ENCODE data around the gene ZNF530.

ZNF530 gene

GRCh38 chr19:57560049-57560491 lies 39.6 kb upstream of the ZNF530 start:
- no peak for TF ChIP-seq CTCF (conservative IDR thresholded peaks at IDR 0.05; ENCODE audit: low read depth)
- peak overlapping the region; percentile 66 for H3K27ac ChIP-seq
- ChIA-PET CTCF (no interaction called here), POLR2A (ENCODE audit: low non-redundant PET) (no interaction called here)
- peak; percentile 64 for DNase-seq (ENCODE audit: low spot score)

- ChIA-PET CTCF (interaction anchor here (0.6 kb wide), 1 partner anchor 308 kb away, joined by 3 read pairs; no protein-coding TSS in a partner anchor), POLR2A (ENCODE audit: low non-redundant PET) (no interaction called here)
- TF ChIP-seq CTCF (conservative IDR thresholded peaks at IDR 0.05; ENCODE audit: low read depth) = no peak
- no peak overlapping the region for H3K27ac ChIP-seq
- no peak for DNase-seq (ENCODE audit: low spot score)
Measured at GRCh38 chr19:57563547-57563946, 36.1 kb upstream of the ZNF530 start.

- POLR2A ChIA-PET (ENCODE audit: low non-redundant PET) = interaction anchor here (0.6 kb wide), 1 partner anchor 566 kb away, joined by 4 read pairs; no protein-coding TSS in a partner anchor
- DNase-seq (ENCODE audit: low spot score) = no peak
Measured at GRCh38 chr19:57566396-57567265, 33.1 kb upstream of the ZNF530 start.

GRCh38 chr19:57570707-57571106 lies 29.0 kb upstream of the ZNF530 start:
- TF ChIP-seq CTCF (conservative IDR thresholded peaks at IDR 0.05; ENCODE audit: low read depth) = no peak
- ChIA-PET POLR2A (ENCODE audit: low non-redundant PET) (no interaction called here), CTCF (no interaction called here)
- no peak overlapping the region for H3K27ac ChIP-seq
- DNase-seq (ENCODE audit: low spot score) = no peak

More at GRCh38 chr19:57566396-57567265, 33.1 kb upstream of the ZNF530 start:
- TF ChIP-seq CTCF (conservative IDR thresholded peaks at IDR 0.05; ENCODE audit: low read depth) = no peak
- CTCF ChIA-PET = interaction anchor here (0.5 kb wide), 1 partner anchor 1608 kb away, joined by 3 read pairs; no protein-coding TSS in a partner anchor
- no peak overlapping the region for H3K27ac ChIP-seq

GRCh38 chr19:57572415-57572947 lies 27.2 kb upstream of the ZNF530 start:
- ChIA-PET POLR2A (ENCODE audit: low non-redundant PET) (no interaction called here), CTCF (interaction anchor here (0.5 kb wide), 1 partner anchor 60 kb away, joined by 4 read pairs; the partner anchor contains the start of gene ZNF211)
- H3K27ac ChIP-seq = no peak overlapping the region
- no peak for DNase-seq (ENCODE audit: low spot score)
- no peak for TF ChIP-seq CTCF (conservative IDR thresholded peaks at IDR 0.05; ENCODE audit: low read depth)

GRCh38 chr19:57576661-57577060 lies 23.0 kb upstream of the ZNF530 start:
- POLR2A ChIA-PET (ENCODE audit: low non-redundant PET) = no interaction called here
- CTCF ChIA-PET = no interaction called here
- TF ChIP-seq CTCF (conservative IDR thresholded peaks at IDR 0.05; ENCODE audit: low read depth) = no peak
- no peak for DNase-seq (ENCODE audit: low spot score)
- no peak overlapping the region for H3K27ac ChIP-seq
